ENCODE results near the gene RPN1.
"Not testable (repeated sequence)": the region's sequence is repeated elsewhere in the genome, so short reads cannot be mapped to it uniquely, and the experiment has no call there.

The RPN1 gene

GRCh38 chr3:128650096-128651050 is at the start of gene RPN1:
Gene RPN1 (minus strand): TSS chr3:128650818. CDS start chr3:128650800, 18 bp downstream.
- DNase-seq (ENCODE audit: low read depth) = peak; percentile 80

DNA sequence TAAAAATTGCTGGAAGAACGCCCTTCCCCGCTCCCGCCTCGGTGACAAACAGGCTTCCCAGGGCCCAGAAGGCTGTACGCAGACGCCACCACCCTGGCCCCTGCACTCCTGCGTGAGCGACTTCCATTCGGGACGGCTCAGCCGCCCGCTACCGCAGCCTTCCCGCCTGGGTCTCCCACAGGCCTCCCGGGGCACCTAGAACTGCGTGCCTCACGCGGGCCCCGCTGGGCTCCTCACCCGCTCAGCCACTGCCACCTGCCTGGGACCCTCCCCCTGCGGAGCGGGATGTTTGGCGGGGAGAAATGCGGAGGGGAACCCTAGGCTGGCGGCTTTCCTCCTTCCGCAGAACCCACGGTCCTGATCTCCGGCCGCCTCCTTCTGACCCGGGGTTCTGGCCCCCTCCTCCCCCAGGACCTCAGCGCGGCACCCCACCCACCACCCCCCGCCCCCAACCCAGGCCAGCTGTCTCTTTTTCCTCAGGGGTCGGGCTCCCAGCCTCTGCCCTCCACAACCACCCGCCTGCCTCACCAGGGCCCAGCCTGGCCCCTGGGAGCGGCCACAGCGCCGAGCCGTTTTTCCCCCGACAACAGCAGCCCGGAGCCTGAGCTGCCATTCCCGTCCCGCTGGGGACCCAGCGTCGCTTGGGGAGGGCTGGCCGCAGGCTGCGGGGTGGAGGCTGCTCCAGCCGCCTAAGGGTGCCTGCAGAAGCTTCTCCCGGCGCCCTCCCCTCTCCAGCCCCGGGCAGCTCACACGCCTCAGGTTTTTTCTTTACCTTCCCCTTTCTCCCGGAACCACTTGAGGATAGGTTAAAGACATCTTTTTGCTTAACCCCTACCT is 47.8 kb upstream of the RPN1 start:
- no peak for DNase-seq (ENCODE audit: low read depth)

GRCh38 chr3:128697341-128697740 is 46.7 kb upstream of the RPN1 start:
- no peak for DNase-seq (ENCODE audit: low read depth)

GRCh38 chr3:128693696-128694095 is 43.1 kb upstream of the RPN1 start:
- no peak for DNase-seq (ENCODE audit: low read depth)

GRCh38 chr3:128689060-128689459 is 38.4 kb upstream of the RPN1 start:
- DNase-seq (ENCODE audit: low read depth) = no peak

- DNase-seq (ENCODE audit: low read depth) = no peak
Observed at GRCh38 chr3:128686465-128686864, 35.8 kb upstream of the RPN1 start.

DNA sequence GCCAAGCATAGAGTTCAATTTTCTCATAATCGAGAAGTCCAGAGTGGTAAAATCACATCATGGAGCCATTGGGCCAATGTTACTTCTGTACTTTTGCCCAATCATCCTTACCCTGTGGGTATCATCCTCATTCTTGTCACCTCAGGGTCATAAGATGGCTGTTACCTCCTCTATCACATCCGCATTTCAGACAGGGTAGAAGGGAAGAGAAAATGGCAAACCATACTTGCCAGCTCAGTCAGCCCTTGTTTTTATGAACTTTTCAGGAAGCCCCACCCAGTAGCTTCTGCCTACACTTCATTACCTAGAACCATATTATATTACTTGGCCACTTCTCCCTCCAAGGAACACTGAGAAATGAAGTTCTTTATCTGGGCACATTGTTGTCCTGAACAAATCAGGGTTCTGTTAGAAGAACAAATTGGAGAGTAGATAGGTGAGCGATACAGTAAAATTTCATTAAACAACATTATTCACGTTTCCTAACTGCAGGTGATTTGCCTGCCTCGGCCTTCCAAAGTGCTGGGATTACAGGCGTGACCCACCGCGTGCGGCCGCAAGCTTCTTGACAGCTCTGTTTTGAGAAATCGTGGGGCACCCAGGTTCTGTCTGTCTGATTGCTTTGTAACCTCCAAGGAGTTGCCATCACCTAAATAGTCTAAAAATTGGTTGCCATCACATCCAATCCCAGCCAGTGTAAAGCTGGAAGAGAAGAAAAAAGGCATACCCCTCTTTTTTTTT is 34.5 kb upstream of the RPN1 start:
- no peak for DNase-seq (ENCODE audit: low read depth)

GRCh38 chr3:128683957-128684356 is 33.3 kb upstream of the RPN1 start:
- no peak for DNase-seq (ENCODE audit: low read depth)

DNA sequence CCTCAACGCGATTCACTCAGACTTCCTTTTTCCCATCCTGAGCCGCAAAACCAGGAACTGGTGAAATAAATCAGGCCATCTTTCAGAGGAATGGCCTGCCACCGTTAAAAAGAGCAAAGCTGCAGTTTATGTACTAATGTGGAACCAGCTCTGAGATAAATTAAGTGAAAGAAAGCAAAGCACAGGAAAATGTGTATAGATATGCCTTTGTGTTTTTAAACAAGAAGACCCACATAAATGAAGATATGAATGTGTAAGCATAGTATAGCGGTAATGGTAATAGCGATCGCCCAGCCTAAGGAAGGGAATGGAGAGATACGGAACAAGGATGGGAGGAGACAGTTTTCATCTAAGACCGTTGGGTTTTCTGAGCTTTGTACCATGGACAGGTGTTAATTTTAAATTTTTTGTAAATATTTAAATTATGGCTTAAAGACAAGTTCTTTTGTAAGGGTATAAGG is 30.8 kb upstream of the RPN1 start:
- no peak for DNase-seq (ENCODE audit: low read depth)

GRCh38 chr3:128680603-128681368 is 30.2 kb upstream of the RPN1 start:
- DNase-seq (ENCODE audit: low read depth) = peak; percentile 97

GRCh38 chr3:128679338-128679737 is 28.7 kb upstream of the RPN1 start:
- DNase-seq (ENCODE audit: low read depth) = no peak

DNA sequence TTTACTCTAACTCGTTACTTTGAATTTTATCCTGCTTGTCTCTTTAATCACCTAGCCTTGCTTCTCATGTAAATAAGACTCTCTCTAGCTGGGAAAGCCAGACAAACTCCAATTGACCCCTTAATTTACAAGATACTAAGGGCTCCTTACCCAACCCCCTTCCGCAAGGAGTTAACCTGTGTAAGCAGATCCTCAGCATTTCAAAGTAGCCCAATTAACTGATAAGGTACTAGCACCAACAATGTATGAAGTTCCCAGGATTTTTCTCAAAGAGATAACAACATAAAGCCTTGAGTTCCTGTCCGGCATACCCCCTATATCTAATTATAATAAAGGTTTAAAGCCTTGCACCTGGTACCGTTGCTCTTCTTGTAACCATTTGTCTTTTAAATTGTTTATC is 25.2 kb upstream of the RPN1 start:
- not testable (repeated sequence) for DNase-seq (ENCODE audit: low read depth)

- DNase-seq (ENCODE audit: low read depth) = no peak
Observed at GRCh38 chr3:128674161-128674784, 23.7 kb upstream of the RPN1 start.

- DNase-seq (ENCODE audit: low read depth) = no peak
Observed at GRCh38 chr3:128667641-128668040, 17.0 kb upstream of the RPN1 start.

DNA sequence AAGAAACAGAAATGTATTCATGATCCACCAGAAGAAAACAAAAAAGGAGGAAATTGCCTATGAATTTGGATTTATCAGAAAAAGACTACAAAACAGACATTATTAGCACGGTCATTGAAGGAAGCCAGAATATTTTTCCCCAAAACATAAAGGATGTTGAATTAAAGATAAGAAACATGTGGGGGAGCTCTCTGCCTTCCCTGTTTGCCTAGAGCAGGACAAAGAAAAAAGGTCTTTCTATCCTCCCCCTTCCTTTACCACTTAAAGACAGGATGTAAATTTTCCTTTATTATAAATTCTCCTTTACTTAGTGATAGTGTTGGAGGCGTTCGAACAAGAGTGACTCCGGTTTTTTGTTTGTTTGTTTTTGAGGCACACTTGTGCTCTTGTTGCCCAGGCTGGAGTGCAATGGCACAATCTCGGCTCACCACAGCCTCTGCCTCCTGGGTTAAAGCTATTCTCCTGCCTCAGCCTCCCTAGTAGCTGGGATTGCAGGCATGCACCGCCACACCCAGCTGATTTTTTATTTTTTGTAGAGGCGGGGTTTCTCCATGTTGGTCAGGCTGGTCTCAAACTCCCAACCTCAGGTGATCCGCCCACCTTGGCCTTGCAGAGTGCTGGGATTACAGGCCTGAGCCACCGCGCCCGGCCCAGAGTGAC is 14.9 kb upstream of the RPN1 start:
- no peak for DNase-seq (ENCODE audit: low read depth)

DNA sequence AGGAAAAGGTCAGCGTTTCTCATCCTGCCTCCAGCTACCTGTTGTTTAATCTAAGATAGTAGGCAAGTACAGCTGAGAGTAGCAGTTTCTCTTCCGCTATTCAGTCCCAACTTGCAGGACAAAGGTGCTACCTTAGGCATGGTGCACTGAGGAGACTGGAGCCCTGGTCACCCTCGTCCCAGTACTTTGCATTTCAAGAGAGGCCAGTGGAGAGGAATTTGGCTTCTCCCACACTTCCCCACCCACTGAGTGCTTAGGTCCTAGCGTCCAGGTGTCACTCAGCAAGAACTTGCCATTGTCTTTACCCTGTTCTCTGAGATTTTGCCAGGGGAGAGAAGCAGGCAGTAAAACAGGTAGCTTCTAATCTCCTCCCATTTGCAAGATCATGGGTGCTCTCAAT is 12.5 kb upstream of the RPN1 start:
- DNase-seq (ENCODE audit: low read depth) = no peak

DNA sequence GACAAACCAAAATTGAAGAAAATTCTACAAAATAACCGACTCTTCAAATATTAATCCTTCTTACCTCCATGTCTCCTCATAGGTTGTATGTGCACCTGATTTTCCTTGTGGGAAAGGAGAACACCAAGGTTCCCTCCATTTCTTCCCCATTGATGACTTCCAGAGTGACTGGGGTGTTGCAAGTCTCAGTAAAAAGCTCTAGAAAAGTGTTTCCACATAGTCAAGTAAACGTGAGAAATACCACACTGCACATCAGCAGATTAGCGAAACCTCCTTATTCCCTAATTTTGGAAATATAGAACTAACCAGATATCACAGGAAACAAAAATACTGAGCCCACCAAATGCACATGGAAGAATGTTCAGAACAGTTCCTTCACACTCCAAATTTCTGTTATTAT is 4.9 kb upstream of the RPN1 start:
- no peak for DNase-seq (ENCODE audit: low read depth)

GRCh38 chr3:128653993-128654805 is 3.6 kb upstream of the RPN1 start:
- not testable (repeated sequence) for DNase-seq (ENCODE audit: low read depth)

- DNase-seq (ENCODE audit: low read depth) = not testable (repeated sequence)
Observed at GRCh38 chr3:128653383-128653992, 2.9 kb upstream of the RPN1 start.
